Neural progenitor cell (in vitro differentiated cells): ENCODE measurements around the gene AGAP3.

Experiments used
- CTCF ChIP-seq: fragments of 200-600 bp; sonication (generic); IDR thresholded peaks from 2 replicates; pipeline ENCODE4 v1.5.1; 2017; ENCODE audit warnings: antibody characterized with exemption, mild to moderate bottlenecking
- EZH2 ChIP-seq: fragments of 200-600 bp; sonication (generic); IDR thresholded peaks from 2 replicates; pipeline ENCODE4 v1.6.1; 2017; ENCODE audit warnings: antibody characterized with exemption, mild to moderate bottlenecking, moderate library complexity
- EZH2phosphoT487 ChIP-seq: fragments of 200-600 bp; sonication (generic); IDR thresholded peaks from 2 replicates; pipeline ENCODE4 v1.6.1; 2017; ENCODE audit warnings: antibody characterized with exemption

- no peak for TF ChIP-seq EZH2
- no peak for TF ChIP-seq CTCF
- TF ChIP-seq EZH2phosphoT487: no peak
Observed at GRCh38 chr7:151118108-151119054, 32.1 kb downstream of the AGAP3 start.
